K562 (cell line): ENCODE results near the gene GPX6. TPM values are rescaled to one million over a fixed set of nuclear protein-coding genes. Genes with fewer than 3 reads are reported as not detected.

ENCODE experiments used
- ATF7 ChIP-seq: fragments of 450-650 bp; IDR thresholded peaks from 2 replicates; pipeline ENCODE4 v1.7.1; 2014; ENCODE audit warnings: mild to moderate bottlenecking, moderate library complexity
- ELF4 ChIP-seq: fragments of 450-650 bp; formaldehyde crosslinking; IDR thresholded peaks from 2 replicates; pipeline ENCODE4 v1.4.0; 2022; ENCODE audit warnings: missing genetic modification characterization
- KLF16 ChIP-seq: IDR thresholded peaks from 2 replicates; pipeline ENCODE4 v1.6.1; 2016; ENCODE audit warnings: antibody characterized with exemption
- MAFF ChIP-seq: IDR thresholded peaks from 2 replicates; pipeline ENCODE4 v1.6.1; 2012; ENCODE audit warnings: low read length, improper control_type of control experiment
- NR2C2 ChIP-seq, 2 experiments: fragments of 200-800 bp in 1 of 2; sonication (Bioruptor generic) in 1 of 2; sonication (generic) in 1 of 2; formaldehyde crosslinking in 1 of 2; IDR thresholded peaks; 2 replicates each; pipeline versions ENCODE4 v1.6.1 to v1.8.0; 2016 to 2022; ENCODE audit warnings: mild to moderate bottlenecking in 1 of 2, missing compliant biosample characterization in 1 of 2, missing genetic modification characterization in 1 of 2, missing genetic modification reagents in 1 of 2
- POLR2G ChIP-seq: fragments of 200-400 bp; formaldehyde crosslinking; IDR thresholded peaks from 2 replicates; pipeline ENCODE4 v1.6.1; 2017; ENCODE audit warnings: low read depth, mild to moderate bottlenecking, antibody characterized with exemption, low read length, moderate library complexity
- RUNX1 ChIP-seq: sonication (generic); IDR thresholded peaks from 2 replicates; pipeline ENCODE4 v1.6.1; 2016; ENCODE audit warnings: antibody characterized with exemption, low read depth
- SOX6 ChIP-seq: fragments of 450-650 bp; IDR thresholded peaks from 2 replicates; pipeline ENCODE4 v1.6.1; 2014; ENCODE audit warnings: mild to moderate bottlenecking
- TEAD4 ChIP-seq, 2 experiments: sonication (generic) in 1 of 2; formaldehyde crosslinking in 1 of 2; IDR thresholded peaks; 2 replicates each; pipeline versions ENCODE4 v1.6.1 to v1.8.0; 2012 to 2022; ENCODE audit warnings: borderline replicate concordance in 1 of 2, inconsistent platforms in 1 of 2, low read length in 1 of 2, mild to moderate bottlenecking in 1 of 2, missing genetic modification reagents in 1 of 2
- ZNF175 ChIP-seq: fragments of 200-800 bp; sonication (Bioruptor generic); IDR thresholded peaks from 2 replicates; pipeline ENCODE4 v1.6.1; 2016; ENCODE audit warnings: low read depth, mild to moderate bottlenecking, missing genetic modification characterization, missing compliant biosample characterization
- ZNF311 ChIP-seq: fragments of 250-450 bp; sonication (Bioruptor Pico); IDR thresholded peaks from 2 replicates; pipeline ENCODE4 v1.4.0; 2020; ENCODE audit warnings: mild to moderate bottlenecking, moderate library complexity
- ZNF695 ChIP-seq: fragments of 450-650 bp; formaldehyde crosslinking; IDR thresholded peaks from 2 replicates; pipeline ENCODE4 v1.4.0; 2020; ENCODE audit warnings: mild to moderate bottlenecking, moderate library complexity
- polyA plus RNA-seq, 8 experiments: library from polyadenylated mRNA; depleted of rRNA in 4 of 8; stranded (reverse) in 5 of 8; unstranded in 3 of 8; fragments of >200 nt; fragmentation: Nextera tagmentation in 2 of 8; fragmentation: Illumina TruSeq in 1 of 8; extraction: Ambion mirVana in 2 of 8; extraction: Trizol in 1 of 8; gene quantifications; 2 replicates each; pipeline versions ENCODE4 v1.2.1 to v1.2.3, GENCODE V29; 2011 to 2014; ENCODE audit warnings: inconsistent platforms in 1 of 8, missing spikeins in 1 of 8
- total RNA-seq, 7 experiments: library from RNA; depleted of rRNA in 6 of 7; stranded (reverse); fragments of >200 nt in 6 of 7; fragmentation: Illumina TruSeq in 2 of 7; extraction: Trizol in 2 of 7; gene quantifications; 2 replicates each; pipeline versions ENCODE4 v1.2.1 to v1.2.3, GENCODE V29; 2011 to 2021; ENCODE audit warnings: low replicate concordance in 1 of 7
- TF ChIP-seq, protein P1 (sequence below), 2 experiments: fragments of 200-800 bp in 1 of 2; sonication (Bioruptor generic) in 1 of 2; sonication (generic) in 1 of 2; formaldehyde crosslinking in 1 of 2; IDR thresholded peaks in 1 of 2; conservative IDR thresholded peaks in 1 of 2; 2 replicates each; pipeline versions ENCODE4 v1.5.0 to v1.6.1; 2016 to 2020; ENCODE audit warnings: missing compliant biosample characterization in 1 of 2, missing genetic modification characterization in 1 of 2, missing genetic modification reagents in 1 of 2
- TF ChIP-seq, protein P2 (sequence below): sonication (generic); formaldehyde crosslinking; IDR thresholded peaks from 2 replicates; pipeline ENCODE4 v1.8.0; 2023; ENCODE audit warnings: missing genetic modification reagents, mild to moderate bottlenecking, borderline replicate concordance
- TF ChIP-seq, protein P3 (sequence below): sonication (generic); formaldehyde crosslinking; IDR thresholded peaks from 2 replicates; pipeline ENCODE4 v1.4.0; 2020; ENCODE audit warnings: mild to moderate bottlenecking, missing genetic modification reagents
- TF ChIP-seq, protein P4 (sequence below): fragments of 200-800 bp; sonication (Bioruptor generic); IDR thresholded peaks from 2 replicates; pipeline ENCODE4 v1.6.1; 2017; ENCODE audit warnings: missing genetic modification characterization, missing compliant biosample characterization

The GPX6 gene
- total and polyA plus RNA-seq, 9 of the 15 experiments (the other 6 are each of a cell fraction or from before 2014, with no cell fraction given) = not detected

DNA sequence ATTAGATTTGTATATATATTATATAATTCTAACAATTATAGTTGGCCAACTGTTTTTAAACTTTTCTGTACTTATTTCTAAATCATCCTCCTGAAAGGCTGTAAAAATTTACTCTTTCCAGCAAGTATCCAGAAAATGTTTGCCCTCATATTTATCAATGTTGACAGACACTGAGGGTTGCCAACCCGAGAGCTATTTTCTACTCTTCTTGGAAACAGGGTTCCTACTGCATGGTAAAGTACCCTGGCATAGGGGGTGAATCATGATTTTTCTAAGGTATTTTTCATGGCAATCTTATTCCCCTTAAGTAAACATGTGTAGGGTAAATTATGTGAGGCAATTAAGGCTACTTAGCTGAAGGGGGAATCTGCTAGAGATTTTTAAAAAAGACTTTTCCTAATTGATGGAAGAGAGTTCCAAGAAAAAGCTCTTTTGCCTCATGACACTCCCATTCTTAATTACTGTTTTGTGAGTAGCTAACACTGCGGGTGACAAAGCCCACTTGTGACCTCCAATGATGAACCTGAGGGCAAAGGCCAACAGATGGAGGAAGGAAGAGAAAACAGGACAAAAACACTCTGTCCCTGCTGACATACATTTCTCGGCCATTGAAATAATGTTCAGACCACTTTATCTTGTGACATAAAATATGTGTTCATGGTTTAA, 48.0 kb upstream of the GPX6 start (continued):
- TF ChIP-seq KLF16 = no peak
- TF ChIP-seq ZNF311 (CRISPR knock-in tag) = 0 out of 2 replicates have a peak, but pooled peaks have one; percentile 51
- no peak for TF ChIP-seq NR2C2 (CRISPR knock-in tag; IDR thresholded peaks at IDR 0.05)
- TF ChIP-seq NR2C2 (tag; IDR thresholded peaks at IDR 0.05) = peak; percentile 89
- TF ChIP-seq ATF7 = 0 out of 2 replicates have a peak, but pooled peaks have one; percentile 26
- TF ChIP-seq POLR2G = no peak
- TF ChIP-seq, protein P1, sequence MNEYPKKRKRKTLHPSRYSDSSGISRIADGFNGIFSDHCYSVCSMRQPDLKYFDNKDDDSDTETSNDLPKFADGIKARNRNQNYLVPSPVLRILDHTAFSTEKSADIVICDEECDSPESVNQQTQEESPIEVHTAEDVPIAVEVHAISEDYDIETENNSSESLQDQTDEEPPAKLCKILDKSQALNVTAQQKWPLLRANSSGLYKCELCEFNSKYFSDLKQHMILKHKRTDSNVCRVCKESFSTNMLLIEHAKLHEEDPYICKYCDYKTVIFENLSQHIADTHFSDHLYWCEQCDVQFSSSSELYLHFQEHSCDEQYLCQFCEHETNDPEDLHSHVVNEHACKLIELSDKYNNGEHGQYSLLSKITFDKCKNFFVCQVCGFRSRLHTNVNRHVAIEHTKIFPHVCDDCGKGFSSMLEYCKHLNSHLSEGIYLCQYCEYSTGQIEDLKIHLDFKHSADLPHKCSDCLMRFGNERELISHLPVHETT (CRISPR knock-in tag; conservative IDR thresholded peaks at IDR 0.05 in 1 of 2, IDR thresholded peaks at IDR 0.05 in 1 of 2) = no peak
- TF ChIP-seq, protein P2, sequence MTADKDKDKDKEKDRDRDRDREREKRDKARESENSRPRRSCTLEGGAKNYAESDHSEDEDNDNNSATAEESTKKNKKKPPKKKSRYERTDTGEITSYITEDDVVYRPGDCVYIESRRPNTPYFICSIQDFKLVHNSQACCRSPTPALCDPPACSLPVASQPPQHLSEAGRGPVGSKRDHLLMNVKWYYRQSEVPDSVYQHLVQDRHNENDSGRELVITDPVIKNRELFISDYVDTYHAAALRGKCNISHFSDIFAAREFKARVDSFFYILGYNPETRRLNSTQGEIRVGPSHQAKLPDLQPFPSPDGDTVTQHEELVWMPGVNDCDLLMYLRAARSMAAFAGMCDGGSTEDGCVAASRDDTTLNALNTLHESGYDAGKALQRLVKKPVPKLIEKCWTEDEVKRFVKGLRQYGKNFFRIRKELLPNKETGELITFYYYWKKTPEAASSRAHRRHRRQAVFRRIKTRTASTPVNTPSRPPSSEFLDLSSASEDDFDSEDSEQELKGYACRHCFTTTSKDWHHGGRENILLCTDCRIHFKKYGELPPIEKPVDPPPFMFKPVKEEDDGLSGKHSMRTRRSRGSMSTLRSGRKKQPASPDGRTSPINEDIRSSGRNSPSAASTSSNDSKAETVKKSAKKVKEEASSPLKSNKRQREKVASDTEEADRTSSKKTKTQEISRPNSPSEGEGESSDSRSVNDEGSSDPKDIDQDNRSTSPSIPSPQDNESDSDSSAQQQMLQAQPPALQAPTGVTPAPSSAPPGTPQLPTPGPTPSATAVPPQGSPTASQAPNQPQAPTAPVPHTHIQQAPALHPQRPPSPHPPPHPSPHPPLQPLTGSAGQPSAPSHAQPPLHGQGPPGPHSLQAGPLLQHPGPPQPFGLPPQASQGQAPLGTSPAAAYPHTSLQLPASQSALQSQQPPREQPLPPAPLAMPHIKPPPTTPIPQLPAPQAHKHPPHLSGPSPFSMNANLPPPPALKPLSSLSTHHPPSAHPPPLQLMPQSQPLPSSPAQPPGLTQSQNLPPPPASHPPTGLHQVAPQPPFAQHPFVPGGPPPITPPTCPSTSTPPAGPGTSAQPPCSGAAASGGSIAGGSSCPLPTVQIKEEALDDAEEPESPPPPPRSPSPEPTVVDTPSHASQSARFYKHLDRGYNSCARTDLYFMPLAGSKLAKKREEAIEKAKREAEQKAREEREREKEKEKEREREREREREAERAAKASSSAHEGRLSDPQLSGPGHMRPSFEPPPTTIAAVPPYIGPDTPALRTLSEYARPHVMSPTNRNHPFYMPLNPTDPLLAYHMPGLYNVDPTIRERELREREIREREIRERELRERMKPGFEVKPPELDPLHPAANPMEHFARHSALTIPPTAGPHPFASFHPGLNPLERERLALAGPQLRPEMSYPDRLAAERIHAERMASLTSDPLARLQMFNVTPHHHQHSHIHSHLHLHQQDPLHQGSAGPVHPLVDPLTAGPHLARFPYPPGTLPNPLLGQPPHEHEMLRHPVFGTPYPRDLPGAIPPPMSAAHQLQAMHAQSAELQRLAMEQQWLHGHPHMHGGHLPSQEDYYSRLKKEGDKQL = no peak
- TF ChIP-seq SOX6 = peak; percentile 72
- no peak for TF ChIP-seq ELF4 (CRISPR knock-in tag)
- peak; percentile 7; the same call in 1 of the 2 replicates for TF ChIP-seq TEAD4 (IDR thresholded peaks at IDR 0.05; ENCODE audit: low read length)
- no peak for TF ChIP-seq TEAD4 (CRISPR knock-in tag; IDR thresholded peaks at IDR 0.05; ENCODE audit: borderline replicate concordance)
- TF ChIP-seq, protein P3, sequence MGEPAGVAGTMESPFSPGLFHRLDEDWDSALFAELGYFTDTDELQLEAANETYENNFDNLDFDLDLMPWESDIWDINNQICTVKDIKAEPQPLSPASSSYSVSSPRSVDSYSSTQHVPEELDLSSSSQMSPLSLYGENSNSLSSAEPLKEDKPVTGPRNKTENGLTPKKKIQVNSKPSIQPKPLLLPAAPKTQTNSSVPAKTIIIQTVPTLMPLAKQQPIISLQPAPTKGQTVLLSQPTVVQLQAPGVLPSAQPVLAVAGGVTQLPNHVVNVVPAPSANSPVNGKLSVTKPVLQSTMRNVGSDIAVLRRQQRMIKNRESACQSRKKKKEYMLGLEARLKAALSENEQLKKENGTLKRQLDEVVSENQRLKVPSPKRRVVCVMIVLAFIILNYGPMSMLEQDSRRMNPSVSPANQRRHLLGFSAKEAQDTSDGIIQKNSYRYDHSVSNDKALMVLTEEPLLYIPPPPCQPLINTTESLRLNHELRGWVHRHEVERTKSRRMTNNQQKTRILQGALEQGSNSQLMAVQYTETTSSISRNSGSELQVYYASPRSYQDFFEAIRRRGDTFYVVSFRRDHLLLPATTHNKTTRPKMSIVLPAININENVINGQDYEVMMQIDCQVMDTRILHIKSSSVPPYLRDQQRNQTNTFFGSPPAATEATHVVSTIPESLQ (CRISPR knock-in tag) = no peak
- TF ChIP-seq ZNF695 (CRISPR knock-in tag) = no peak
- 0 out of 2 replicates have a peak, but pooled peaks have one; percentile 55 for TF ChIP-seq ZNF175 (CRISPR knock-in tag)
- no peak for TF ChIP-seq RUNX1
- TF ChIP-seq MAFF = no peak
- TF ChIP-seq, protein P4, sequence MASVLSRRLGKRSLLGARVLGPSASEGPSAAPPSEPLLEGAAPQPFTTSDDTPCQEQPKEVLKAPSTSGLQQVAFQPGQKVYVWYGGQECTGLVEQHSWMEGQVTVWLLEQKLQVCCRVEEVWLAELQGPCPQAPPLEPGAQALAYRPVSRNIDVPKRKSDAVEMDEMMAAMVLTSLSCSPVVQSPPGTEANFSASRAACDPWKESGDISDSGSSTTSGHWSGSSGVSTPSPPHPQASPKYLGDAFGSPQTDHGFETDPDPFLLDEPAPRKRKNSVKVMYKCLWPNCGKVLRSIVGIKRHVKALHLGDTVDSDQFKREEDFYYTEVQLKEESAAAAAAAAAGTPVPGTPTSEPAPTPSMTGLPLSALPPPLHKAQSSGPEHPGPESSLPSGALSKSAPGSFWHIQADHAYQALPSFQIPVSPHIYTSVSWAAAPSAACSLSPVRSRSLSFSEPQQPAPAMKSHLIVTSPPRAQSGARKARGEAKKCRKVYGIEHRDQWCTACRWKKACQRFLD (CRISPR knock-in tag) = no peak
